ENCODE measurements around the gene CARNS1. TPM values are rescaled to one million over a fixed set of nuclear protein-coding genes. Genes with fewer than 3 reads are reported as not detected.
A peak's percentile ranks its signal among the peaks of the same experiment; 100 is the strongest.
"Not testable (repeated sequence)": the region's sequence is repeated elsewhere in the genome, so short reads cannot be mapped to it uniquely, and the experiment has no call there.

Gene CARNS1
- total and polyA plus RNA-seq, 8 donors = 0.29 to 33.3 (median 2.9) TPM

DNA sequence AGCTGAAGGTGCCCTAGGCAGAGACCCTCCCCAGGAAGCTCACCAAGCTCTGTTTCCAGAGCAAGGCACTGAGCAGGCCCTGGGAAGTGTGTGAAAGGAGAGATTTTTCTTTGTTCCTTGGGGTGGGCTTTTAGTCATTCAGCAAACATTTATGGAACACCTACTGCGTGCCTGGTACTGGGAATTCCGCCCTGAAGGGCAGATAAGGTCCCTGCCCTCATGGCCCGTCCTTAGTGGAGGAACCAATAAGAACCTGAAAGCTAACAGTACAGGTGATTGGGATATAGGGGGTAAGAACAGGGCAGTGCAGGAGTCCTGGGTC lies 49.7 kb downstream of the CARNS1 start:
- peak overlapping the region; percentile 90 to 98 (median 95) for H3K27ac ChIP-seq
- 27 to 45% (median 29%) methylated on average over 3 of the region's 3 CpGs for WGBS, 5 donors
- peaks cover 37 to 58% (median 55%) of the 10 kb centered on the region in 4 donors for H3K4me1 ChIP-seq

DNA sequence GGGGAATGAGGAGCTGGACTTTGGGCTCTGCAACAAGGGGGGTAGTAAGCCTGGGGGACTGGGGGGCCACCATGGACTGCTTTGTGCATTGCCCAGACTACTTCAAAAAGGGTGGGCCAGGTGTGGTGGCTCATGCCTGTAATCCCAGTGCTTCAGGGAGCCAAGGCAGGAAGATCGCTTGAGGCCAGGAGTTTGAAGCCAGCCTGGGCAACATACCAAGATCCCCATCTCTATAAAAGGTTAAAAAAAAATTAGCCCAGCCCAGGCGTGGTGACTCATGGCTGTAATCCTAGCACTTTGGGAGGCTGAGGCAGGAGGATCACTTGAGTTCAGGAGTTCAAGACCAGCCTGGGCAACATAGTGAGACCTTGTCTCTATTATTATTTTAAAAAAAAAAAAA lies 50.1 kb downstream of the CARNS1 start:
- H3K36me3 ChIP-seq; H3K9me3 ChIP-seq; H3K27me3 ChIP-seq; intact Hi-C loops (cut with DNase I; ENCODE audit: low total_unique reads); DNase-seq: not testable (repeated sequence)
- peak overlapping the region; percentile 90 to 98 (median 95) for H3K27ac ChIP-seq
- WGBS, 5 donors = 40 to 56% (median 45%) methylated on average over 2 of the region's 2 CpGs
- peak overlapping the region in 3 of 4 donors; percentile 54 to 64 (median 56) for H3K4me3 ChIP-seq
- peaks cover 37 to 58% (median 55%) of the 10 kb centered on the region in 4 donors for H3K4me1 ChIP-seq

More for the DNA sequence above, 49.7 kb downstream of the CARNS1 start:
- Histone ChIP-seq H3K9me3 (no peaks in the 10 kb centered on the region), H3K36me3 (peaks cover 0 to 5% (median 2%) of the 10 kb centered on the region in 4 donors), H3K27me3 (no peaks in the 10 kb centered on the region), H3K4me3 (peak overlapping the region; percentile 54 to 69 (median 60))
- intact Hi-C loops (cut with DNase I; ENCODE audit: low total_unique reads) = no loop called here
- TF ChIP-seq, protein P1, sequence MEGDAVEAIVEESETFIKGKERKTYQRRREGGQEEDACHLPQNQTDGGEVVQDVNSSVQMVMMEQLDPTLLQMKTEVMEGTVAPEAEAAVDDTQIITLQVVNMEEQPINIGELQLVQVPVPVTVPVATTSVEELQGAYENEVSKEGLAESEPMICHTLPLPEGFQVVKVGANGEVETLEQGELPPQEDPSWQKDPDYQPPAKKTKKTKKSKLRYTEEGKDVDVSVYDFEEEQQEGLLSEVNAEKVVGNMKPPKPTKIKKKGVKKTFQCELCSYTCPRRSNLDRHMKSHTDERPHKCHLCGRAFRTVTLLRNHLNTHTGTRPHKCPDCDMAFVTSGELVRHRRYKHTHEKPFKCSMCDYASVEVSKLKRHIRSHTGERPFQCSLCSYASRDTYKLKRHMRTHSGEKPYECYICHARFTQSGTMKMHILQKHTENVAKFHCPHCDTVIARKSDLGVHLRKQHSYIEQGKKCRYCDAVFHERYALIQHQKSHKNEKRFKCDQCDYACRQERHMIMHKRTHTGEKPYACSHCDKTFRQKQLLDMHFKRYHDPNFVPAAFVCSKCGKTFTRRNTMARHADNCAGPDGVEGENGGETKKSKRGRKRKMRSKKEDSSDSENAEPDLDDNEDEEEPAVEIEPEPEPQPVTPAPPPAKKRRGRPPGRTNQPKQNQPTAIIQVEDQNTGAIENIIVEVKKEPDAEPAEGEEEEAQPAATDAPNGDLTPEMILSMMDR (IDR thresholded peaks at IDR 0.05) = no peak
- TF ChIP-seq POLR2AphosphoS5 (IDR thresholded peaks at IDR 0.05) = peak in 1 of 3 donors; percentile 54
- no peak for TF ChIP-seq EP300 (IDR thresholded peaks at IDR 0.05)
- TF ChIP-seq POLR2A (IDR thresholded peaks at IDR 0.05) = no peak
- DNase-seq = peak; percentile 51 to 55

DNA sequence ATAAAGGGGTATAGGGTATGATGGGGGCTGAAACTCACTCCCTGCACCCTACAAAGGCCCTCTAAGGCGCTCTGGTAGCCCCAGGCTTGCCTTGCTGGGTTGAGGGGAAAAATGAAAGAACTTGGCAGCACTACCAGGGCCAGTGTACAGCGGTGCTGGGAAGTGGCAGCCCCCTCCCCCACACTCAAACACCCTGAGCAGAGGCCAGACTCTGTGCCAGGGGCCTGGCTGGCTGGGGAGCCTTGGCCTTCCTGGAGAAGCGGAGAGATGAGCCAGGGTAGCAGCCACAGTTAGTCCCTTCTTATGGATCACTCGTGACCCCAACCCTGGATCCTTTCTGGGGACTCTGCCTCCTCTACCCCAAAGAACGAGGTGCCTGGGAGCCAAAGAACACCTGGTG lies 50.9 kb downstream of the CARNS1 start:
- Histone ChIP-seq H3K4me3 (no peak overlapping the region), H3K4me1 (peaks cover 37 to 58% (median 55%) of the 10 kb centered on the region in 4 donors), H3K36me3 (peaks cover 0 to 5% (median 2%) of the 10 kb centered on the region in 4 donors), H3K9me3 (no peaks in the 10 kb centered on the region), H3K27me3 (no peaks in the 10 kb centered on the region), H3K27ac (peak overlapping the region; percentile 90 to 98 (median 95))
- TF ChIP-seq POLR2A (IDR thresholded peaks at IDR 0.05) = no peak
- no peak for TF ChIP-seq POLR2AphosphoS5 (IDR thresholded peaks at IDR 0.05)
- TF ChIP-seq, protein P1 (IDR thresholded peaks at IDR 0.05) = no peak
- no peak for TF ChIP-seq EP300 (IDR thresholded peaks at IDR 0.05)
- WGBS, 5 donors = 60 to 81% (median 72%) methylated on average over 4 to 5 of the region's 5 CpGs
- intact Hi-C loops (cut with DNase I; ENCODE audit: low total_unique reads) = no loop called here
- DNase-seq = no peak

GRCh38 chr11:67466962-67467771 lies 51.7 kb downstream of the CARNS1 start:
- TF ChIP-seq, protein P1 (IDR thresholded peaks at IDR 0.05) = no peak
- no peak for TF ChIP-seq POLR2A (IDR thresholded peaks at IDR 0.05)
- no peak for TF ChIP-seq POLR2AphosphoS5 (IDR thresholded peaks at IDR 0.05)
- no peak for TF ChIP-seq EP300 (IDR thresholded peaks at IDR 0.05)
- H3K36me3 ChIP-seq = peaks cover 0 to 5% (median 2%) of the 10 kb centered on the region in 4 donors
- intact Hi-C loops (cut with DNase I; ENCODE audit: low total_unique reads) = no loop called here
- no peaks in the 10 kb centered on the region for H3K27me3 ChIP-seq
- H3K4me3 ChIP-seq = peak overlapping the region in 3 of 4 donors; percentile 82 to 95 (median 91)
- H3K4me1 ChIP-seq = peaks cover 37 to 58% (median 55%) of the 10 kb centered on the region in 4 donors
- 36 to 57% (median 48%) methylated on average over 10 to 11 of the region's 11 CpGs for WGBS, 5 donors
- H3K27ac ChIP-seq = peak overlapping the region; percentile 85 to 96 (median 94)
- H3K9me3 ChIP-seq = no peaks in the 10 kb centered on the region
- no peak for DNase-seq

Data from stomach (tissue), 9 donors.